Fibroblast of lung (primary cell): ENCODE results near the gene MYO10. TPM values are rescaled to one million over a fixed set of nuclear protein-coding genes. Genes with fewer than 3 reads are reported as not detected.
"Not testable (repeated sequence)": the region's sequence is repeated elsewhere in the genome, so short reads cannot be mapped to it uniquely, and the experiment has no call there.

ENCODE experiments used
- DNase-seq, 2 donors: peaks; one replicate each; pipeline versions ENCODE4 v3.0.0 to v3.0.0-alpha.2; 2010; ENCODE audit warnings: low read depth in 2 of 2
- H2AFZ ChIP-seq: 2 replicates; pipeline ENCODE4 v1.5.1; 2012; ENCODE audit warnings: low read length, control low read depth, inconsistent platforms
- H3K27ac ChIP-seq: 2 replicates; pipeline ENCODE4 v1.5.1; 2011; ENCODE audit warnings: low read length, control low read depth; ENCODE audit not compliant: insufficient read depth
- H3K27me3 ChIP-seq: 2 replicates; pipeline ENCODE4 v1.5.1; 2011; ENCODE audit warnings: mild to moderate bottlenecking, low read length; ENCODE audit not compliant: control insufficient read depth, insufficient read depth
- H3K36me3 ChIP-seq: 2 replicates; pipeline ENCODE4 v1.5.1; 2011; ENCODE audit warnings: low read length; ENCODE audit not compliant: control insufficient read depth, insufficient read depth
- H3K4me1 ChIP-seq: 2 replicates; pipeline ENCODE4 v1.5.1; 2011; ENCODE audit warnings: low read length; ENCODE audit not compliant: control insufficient read depth, insufficient read depth; ENCODE audit errors: extremely low read depth
- H3K4me2 ChIP-seq: 2 replicates; pipeline ENCODE4 v1.5.1; 2011; ENCODE audit warnings: low read length, control low read depth; ENCODE audit not compliant: insufficient read depth; ENCODE audit errors: extremely low read depth
- H3K4me3 ChIP-seq, 4 experiments: fragments of 200-600 bp in 1 of 4; sonication (generic) in 1 of 4; replicated peaks in 1 of 4; 2 replicates each; pipeline ENCODE4 v1.5.1; 2011 to 2016; ENCODE audit warnings: low read length in 4 of 4, low read depth in 3 of 4, mild to moderate bottlenecking in 3 of 4, control low read depth in 2 of 4, inconsistent platforms in 1 of 4, mixed read lengths in 1 of 4; ENCODE audit not compliant: insufficient read depth in 1 of 4; ENCODE audit errors: control extremely low read depth in 1 of 4
- H3K79me2 ChIP-seq: 2 replicates; pipeline ENCODE4 v1.5.1; 2012; ENCODE audit warnings: mild to moderate bottlenecking, low read length, inconsistent platforms; ENCODE audit not compliant: control insufficient read depth, insufficient read depth
- H3K9ac ChIP-seq: 2 replicates; pipeline ENCODE4 v1.5.1; 2011; ENCODE audit warnings: mild to moderate bottlenecking, low read length, control low read depth; ENCODE audit not compliant: insufficient read depth
- H3K9me3 ChIP-seq: 2 replicates; pipeline ENCODE4 v1.5.1; 2012; ENCODE audit warnings: low read depth, low read length; ENCODE audit not compliant: control insufficient read depth, insufficient read depth
- H4K20me1 ChIP-seq: 2 replicates; pipeline ENCODE4 v1.5.1; 2011; ENCODE audit warnings: low read length; ENCODE audit not compliant: control insufficient read depth, insufficient read depth; ENCODE audit errors: extremely low read depth
- EZH2 ChIP-seq: IDR thresholded peaks from 2 replicates; pipeline ENCODE4 v1.5.1; 2012; ENCODE audit warnings: low read length, control low read depth, mild to moderate bottlenecking; ENCODE audit errors: missing control alignments
- polyA plus RNA-seq, 2 donors: library from polyadenylated mRNA; depleted of rRNA in 1 of 2; stranded (reverse) in 1 of 2; unstranded in 1 of 2; fragments of >200 nt; gene quantifications; 2 replicates each; pipeline ENCODE4 v1.2.1, GENCODE V29; 2011 to 2012; ENCODE audit warnings: missing spikeins in 1 of 2
- total RNA-seq: library from RNA; depleted of rRNA; stranded (reverse); fragments of >200 nt; gene quantifications from 2 replicates; pipeline ENCODE4 v1.2.1, GENCODE V29; 2014
- TF ChIP-seq, protein P1 (sequence below), 2 donors: IDR thresholded peaks in 1 of 2; conservative IDR thresholded peaks in 1 of 2; 1 replicate in 1 of 2; 2 replicates in 1 of 2; pipeline ENCODE4 v1.5.1; 2011 to 2012; ENCODE audit warnings: low read length in 2 of 2, control low read depth in 1 of 2, inconsistent platforms in 1 of 2, low read depth in 1 of 2, mild to moderate bottlenecking in 1 of 2

MYO10 gene
- total and polyA plus RNA-seq, 2 donors (not counting 1 experiment from before 2014, with no cell fraction given) = 16.6 to 82.2 TPM

DNA sequence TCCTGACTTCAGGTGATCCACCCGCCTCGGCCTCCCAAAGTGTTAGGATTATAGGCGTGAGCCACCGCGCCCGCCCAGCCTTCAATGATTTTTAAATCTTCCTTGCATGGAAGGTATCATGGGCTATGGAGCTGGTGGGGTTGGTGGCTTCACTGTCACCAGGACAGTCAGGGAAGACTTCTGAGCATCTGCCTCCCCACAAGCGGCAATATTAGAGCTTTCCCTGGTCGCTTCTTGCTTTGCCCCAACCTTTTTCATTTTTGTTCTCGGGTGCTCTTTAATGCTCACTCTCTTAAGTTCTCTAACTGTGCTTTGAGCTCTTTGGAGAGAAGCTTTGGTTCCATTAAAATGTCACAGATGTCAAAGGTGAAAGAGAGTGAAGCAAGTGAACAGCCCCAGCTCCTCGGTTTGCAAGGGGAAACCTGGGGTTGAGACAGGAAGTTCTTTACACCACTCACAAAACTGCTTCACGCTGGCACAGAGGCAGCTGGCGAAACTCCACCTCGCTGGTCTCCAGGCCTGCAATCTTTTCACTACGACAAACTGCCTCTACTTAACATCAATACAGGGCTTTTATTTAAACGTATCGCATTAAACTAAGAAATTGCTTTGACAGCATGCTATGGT is 176.8 kb downstream of the MYO10 start:
- Histone ChIP-seq H3K36me3 (peaks cover 18% of the 10 kb centered on the region), H3K79me2 (no peaks in the 10 kb centered on the region), H4K20me1 (no peaks in the 10 kb centered on the region), H3K27ac (no peak overlapping the region), H3K4me1 (no peaks in the 10 kb centered on the region), H3K9ac (no peak overlapping the region), H3K9me3 (no peaks in the 10 kb centered on the region), H3K27me3 (no peaks in the 10 kb centered on the region), H3K4me2 (no peak overlapping the region), H3K4me3 (no peak overlapping the region), H2AFZ (no peak overlapping the region)
- peak; percentile 22 to 73 for DNase-seq
- TF ChIP-seq, protein P1, sequence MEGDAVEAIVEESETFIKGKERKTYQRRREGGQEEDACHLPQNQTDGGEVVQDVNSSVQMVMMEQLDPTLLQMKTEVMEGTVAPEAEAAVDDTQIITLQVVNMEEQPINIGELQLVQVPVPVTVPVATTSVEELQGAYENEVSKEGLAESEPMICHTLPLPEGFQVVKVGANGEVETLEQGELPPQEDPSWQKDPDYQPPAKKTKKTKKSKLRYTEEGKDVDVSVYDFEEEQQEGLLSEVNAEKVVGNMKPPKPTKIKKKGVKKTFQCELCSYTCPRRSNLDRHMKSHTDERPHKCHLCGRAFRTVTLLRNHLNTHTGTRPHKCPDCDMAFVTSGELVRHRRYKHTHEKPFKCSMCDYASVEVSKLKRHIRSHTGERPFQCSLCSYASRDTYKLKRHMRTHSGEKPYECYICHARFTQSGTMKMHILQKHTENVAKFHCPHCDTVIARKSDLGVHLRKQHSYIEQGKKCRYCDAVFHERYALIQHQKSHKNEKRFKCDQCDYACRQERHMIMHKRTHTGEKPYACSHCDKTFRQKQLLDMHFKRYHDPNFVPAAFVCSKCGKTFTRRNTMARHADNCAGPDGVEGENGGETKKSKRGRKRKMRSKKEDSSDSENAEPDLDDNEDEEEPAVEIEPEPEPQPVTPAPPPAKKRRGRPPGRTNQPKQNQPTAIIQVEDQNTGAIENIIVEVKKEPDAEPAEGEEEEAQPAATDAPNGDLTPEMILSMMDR (conservative IDR thresholded peaks at IDR 0.05 in 1 of 2, IDR thresholded peaks at IDR 0.05 in 1 of 2; ENCODE audit: low read depth in 1 of 2, low read length in 2 of 2) = no peak

DNA sequence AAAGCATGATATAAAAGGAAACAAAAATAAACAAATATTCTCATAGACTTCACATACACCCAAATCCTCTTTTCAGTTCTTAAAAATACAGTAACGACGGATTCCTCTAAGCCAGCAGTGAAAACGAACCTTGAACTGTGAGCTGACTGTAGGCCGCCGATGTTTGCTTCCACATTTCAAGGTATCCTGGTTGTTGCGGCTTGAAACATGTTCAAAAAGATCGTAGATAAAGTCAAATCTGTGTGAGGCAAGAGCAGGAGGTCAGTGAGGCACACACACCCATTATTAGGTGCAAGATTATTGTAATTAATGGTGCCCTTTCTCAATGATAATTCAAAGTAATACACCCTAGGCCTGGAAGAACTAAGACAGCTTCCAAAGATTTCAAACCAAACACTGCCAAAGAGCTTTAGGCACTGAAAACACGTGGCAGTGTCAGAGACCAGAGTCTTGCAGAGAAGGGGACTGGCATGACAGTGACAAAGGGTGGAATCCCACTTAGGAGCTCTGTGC is 178.0 kb downstream of the MYO10 start:
- Histone ChIP-seq H2AFZ (no peak overlapping the region), H4K20me1 (no peaks in the 10 kb centered on the region)

DNA sequence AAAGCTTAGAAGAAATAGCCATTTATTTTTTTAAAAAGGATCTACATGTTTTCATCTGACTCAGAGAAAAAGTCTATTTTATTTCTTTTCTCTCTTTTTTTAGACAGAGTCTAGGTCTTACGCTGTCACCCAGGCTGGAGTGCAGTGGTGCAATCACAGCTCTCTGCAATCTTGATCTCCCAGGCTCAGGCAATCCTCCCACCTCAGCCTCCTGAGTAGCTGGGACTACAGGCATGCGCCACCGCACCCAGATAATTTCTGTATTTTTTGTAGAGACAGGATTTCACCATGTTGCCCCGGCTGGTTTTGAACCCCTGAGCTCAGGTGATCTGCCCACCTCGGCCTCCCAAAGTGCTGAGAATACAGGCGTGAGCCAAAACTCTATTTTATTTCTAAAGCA is 178.5 kb downstream of the MYO10 start:
- H3K79me2 ChIP-seq, H3K9ac ChIP-seq, H3K27ac ChIP-seq, H4K20me1 ChIP-seq, H3K27me3 ChIP-seq, H2AFZ ChIP-seq, H3K4me2 ChIP-seq, H3K4me1 ChIP-seq, H3K9me3 ChIP-seq, H3K4me3 ChIP-seq, DNase-seq: not testable (repeated sequence)
- H3K36me3 ChIP-seq = peaks cover 13% of the 10 kb centered on the region

More for the DNA sequence above, 178.0 kb downstream of the MYO10 start:
- peaks cover 13% of the 10 kb centered on the region for H3K36me3 ChIP-seq
- no peaks in the 10 kb centered on the region for H3K9me3 ChIP-seq
- no peaks in the 10 kb centered on the region for H3K4me1 ChIP-seq
- H3K27ac ChIP-seq = no peak overlapping the region
- H3K79me2 ChIP-seq = no peaks in the 10 kb centered on the region
- H3K4me2 ChIP-seq = no peak overlapping the region
- TF ChIP-seq EZH2 = no peak
- TF ChIP-seq, protein P1 (conservative IDR thresholded peaks at IDR 0.05 in 1 of 2, IDR thresholded peaks at IDR 0.05 in 1 of 2; ENCODE audit: low read depth in 1 of 2, low read length in 2 of 2) = no peak
- H3K9ac ChIP-seq = no peak overlapping the region
- no peaks in the 10 kb centered on the region for H3K27me3 ChIP-seq
- no peak for DNase-seq
- no peak overlapping the region for H3K4me3 ChIP-seq
